HL-60 (cell line): ENCODE results near the gene STK32B.

Source experiments
- CTCF ChIP-seq: IDR thresholded peaks from one replicate; pipeline ENCODE4 v1.5.1; 2011; ENCODE audit warnings: low read length, control low read depth, inconsistent platforms; ENCODE audit not compliant: insufficient read depth
- POLR2AphosphoS5 ChIP-seq: IDR thresholded peaks from 2 replicates; pipeline ENCODE4 v1.6.1; 2012; ENCODE audit warnings: low read depth

- TF ChIP-seq CTCF: no peak
- TF ChIP-seq POLR2AphosphoS5: no peak
Measured at GRCh38 chr4:5209862-5210261, 158.6 kb downstream of the STK32B start.
